Keratinocyte (primary cell): Measurements from ENCODE around the gene TEN1. TPM values are rescaled to one million over a fixed set of nuclear protein-coding genes. Genes with fewer than 3 reads are reported as not detected.

Experiments used
- DNase-seq: peaks from one replicate; pipeline ENCODE4 v3.0.0-alpha.2; 2011; ENCODE audit warnings: low read depth, missing footprints, low spot score
- FAIRE-seq: peaks from 2 replicates; lab custom pipeline; 2011; peaks lifted over from hg19 to GRCh38; lab: Jason Lieb, UNC
- H2AFZ ChIP-seq: 2 replicates; pipeline ENCODE4 v1.6.0; 2012; ENCODE audit warnings: low read length, control low read depth, inconsistent platforms; ENCODE audit not compliant: control insufficient read depth
- H3K27ac ChIP-seq: 2 replicates; pipeline ENCODE4 v1.5.1; 2011; ENCODE audit warnings: low read length; ENCODE audit not compliant: control insufficient read depth, insufficient read depth
- H3K27me3 ChIP-seq: 3 replicates; pipeline ENCODE4 v1.6.0; 2011; ENCODE audit warnings: low read length; ENCODE audit not compliant: control insufficient read depth, insufficient read depth; ENCODE audit errors: extremely low read depth
- H3K36me3 ChIP-seq, 2 experiments: 2 replicates in 1 of 2; 3 replicates in 1 of 2; pipeline ENCODE4 v1.5.1; 2011; ENCODE audit warnings: low read length in 2 of 2, mild to moderate bottlenecking in 1 of 2; ENCODE audit not compliant: control insufficient read depth in 2 of 2, insufficient read depth in 2 of 2; ENCODE audit errors: extremely low read depth in 1 of 2
- H3K4me1 ChIP-seq: 3 replicates; pipeline ENCODE4 v1.5.1; 2011; ENCODE audit warnings: low read length; ENCODE audit not compliant: control insufficient read depth, insufficient read depth; ENCODE audit errors: extremely low read depth
- H3K4me2 ChIP-seq: 3 replicates; pipeline ENCODE4 v1.6.0; 2011; ENCODE audit warnings: low read depth, low read length; ENCODE audit not compliant: control insufficient read depth, insufficient read depth; ENCODE audit errors: extremely low read depth
- H3K4me3 ChIP-seq, 3 experiments: fragments of 200-600 bp in 1 of 3; sonication (generic) in 1 of 3; 2 replicates in 2 of 3; 3 replicates in 1 of 3; pipeline ENCODE4 v1.5.1; 2011 to 2016; ENCODE audit warnings: low read length in 3 of 3, mild to moderate bottlenecking in 3 of 3, control low read depth in 2 of 3, inconsistent platforms in 1 of 3, low read depth in 1 of 3, mixed read lengths in 1 of 3, mixed run types in 1 of 3, moderate library complexity in 1 of 3; ENCODE audit not compliant: control insufficient read depth in 2 of 3, insufficient read depth in 2 of 3; ENCODE audit errors: extremely low read depth in 1 of 3
- H3K79me2 ChIP-seq: 2 replicates; pipeline ENCODE4 v1.6.0; 2012; ENCODE audit warnings: low read length; ENCODE audit not compliant: control insufficient read depth, insufficient read depth
- H3K9ac ChIP-seq: 3 replicates; pipeline ENCODE4 v1.6.0; 2011; ENCODE audit warnings: low read length; ENCODE audit not compliant: control insufficient read depth, insufficient read depth; ENCODE audit errors: extremely low read depth
- H3K9me1 ChIP-seq: 3 replicates; pipeline ENCODE4 v1.6.0; 2011; ENCODE audit warnings: low read length; ENCODE audit not compliant: control insufficient read depth, insufficient read depth; ENCODE audit errors: extremely low read depth
- H3K9me3 ChIP-seq: 2 replicates; pipeline ENCODE4 v1.5.1; 2012; ENCODE audit warnings: low read depth, low read length; ENCODE audit not compliant: control insufficient read depth
- H4K20me1 ChIP-seq: 3 replicates; pipeline ENCODE4 v1.6.0; 2011; ENCODE audit warnings: low read length; ENCODE audit not compliant: control insufficient read depth, insufficient read depth; ENCODE audit errors: extremely low read depth
- EZH2 ChIP-seq: IDR thresholded peaks from one replicate; pipeline ENCODE4 v1.6.1; 2012; ENCODE audit warnings: inconsistent platforms, mild to moderate bottlenecking, low read length, moderate library complexity
- dilution Hi-C: fragments of 300-500 bp; cut with MboI; formaldehyde crosslinking; loops from one replicate; pipeline ENCODE4 v1.7.0; 2020; ENCODE audit warnings: low sequenced_read_pairs; ENCODE audit not compliant: extremely low pct_ligation_motif_present
- polyA plus RNA-seq, 5 experiments: library from polyadenylated mRNA; depleted of rRNA in 3 of 5; stranded (reverse) in 3 of 5; stranded (forward) in 1 of 5; unstranded in 1 of 5; fragments of >200 nt; gene quantifications; 1 replicate in 1 of 5; 2 replicates in 3 of 5; 3 replicates in 1 of 5; pipeline versions ENCODE4 v1.2.1 to v1.2.3, GENCODE V29; 2011 to 2012; ENCODE audit warnings: missing spikeins in 2 of 5, low read depth in 1 of 5, low replicate concordance in 1 of 5
- TF ChIP-seq, protein P1 (sequence below), 3 experiments: IDR thresholded peaks in 1 of 3; conservative IDR thresholded peaks in 1 of 3; optimal IDR thresholded peaks in 1 of 3; 2 replicates in 2 of 3; 3 replicates in 1 of 3; pipeline versions ENCODE3 to v1.5.1; 2011; ENCODE audit warnings: low read length in 3 of 3, mild to moderate bottlenecking in 3 of 3, moderate library complexity in 2 of 3, control low read depth in 1 of 3, inconsistent platforms in 1 of 3; ENCODE audit not compliant: insufficient read depth in 2 of 3; ENCODE audit errors: extremely low read depth in 1 of 3

The TEN1 gene
- polyA plus RNA-seq, 1 donor (not counting 4 experiments of a cell fraction or from before 2014, with no cell fraction given), result 11.7 TPM

DNA sequence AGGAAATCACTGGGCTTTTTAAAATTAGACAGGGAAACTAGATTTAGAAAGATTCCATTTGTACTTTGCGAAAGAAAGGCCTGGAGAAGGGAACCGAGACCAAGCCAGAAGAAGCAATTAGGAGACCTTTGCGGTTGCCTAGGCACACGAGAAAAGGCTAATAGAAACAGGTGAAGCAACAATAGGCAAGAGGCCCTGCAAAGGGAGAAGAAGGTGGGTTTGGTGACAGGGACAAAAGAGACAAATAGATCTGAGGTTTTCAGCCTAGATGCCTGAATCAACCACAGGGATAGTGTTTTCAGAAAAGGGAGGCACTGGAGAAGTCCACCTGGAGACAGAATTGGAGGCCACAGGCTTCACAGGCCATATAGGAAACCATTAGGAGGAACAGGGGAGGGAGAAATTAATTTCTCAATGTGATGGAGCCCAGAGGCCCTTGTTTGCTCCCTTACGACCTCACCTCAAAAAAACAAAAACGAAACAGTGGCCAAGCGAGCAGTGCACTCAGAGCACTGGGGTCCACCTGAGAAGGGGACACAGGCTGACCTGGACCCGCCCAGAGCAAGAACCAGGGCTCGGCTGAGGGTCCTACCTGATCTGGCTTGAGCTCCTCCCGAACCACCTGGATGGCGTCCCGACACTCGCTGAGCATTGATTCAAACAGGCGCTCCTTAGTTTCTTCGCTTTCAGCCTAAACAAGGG, 70.9 kb downstream of the TEN1 start:
- H3K9ac ChIP-seq, result no peak overlapping the region
- peaks cover 25 to 55% of the 10 kb centered on the region in 2 experiments for H3K36me3 ChIP-seq
- H3K9me1 ChIP-seq, result peaks cover 3% of the 10 kb centered on the region
- no peaks in the 10 kb centered on the region for H3K27me3 ChIP-seq
- DNase-seq, result no peak
- no peak overlapping the region for H3K27ac ChIP-seq
- TF ChIP-seq, protein P1, sequence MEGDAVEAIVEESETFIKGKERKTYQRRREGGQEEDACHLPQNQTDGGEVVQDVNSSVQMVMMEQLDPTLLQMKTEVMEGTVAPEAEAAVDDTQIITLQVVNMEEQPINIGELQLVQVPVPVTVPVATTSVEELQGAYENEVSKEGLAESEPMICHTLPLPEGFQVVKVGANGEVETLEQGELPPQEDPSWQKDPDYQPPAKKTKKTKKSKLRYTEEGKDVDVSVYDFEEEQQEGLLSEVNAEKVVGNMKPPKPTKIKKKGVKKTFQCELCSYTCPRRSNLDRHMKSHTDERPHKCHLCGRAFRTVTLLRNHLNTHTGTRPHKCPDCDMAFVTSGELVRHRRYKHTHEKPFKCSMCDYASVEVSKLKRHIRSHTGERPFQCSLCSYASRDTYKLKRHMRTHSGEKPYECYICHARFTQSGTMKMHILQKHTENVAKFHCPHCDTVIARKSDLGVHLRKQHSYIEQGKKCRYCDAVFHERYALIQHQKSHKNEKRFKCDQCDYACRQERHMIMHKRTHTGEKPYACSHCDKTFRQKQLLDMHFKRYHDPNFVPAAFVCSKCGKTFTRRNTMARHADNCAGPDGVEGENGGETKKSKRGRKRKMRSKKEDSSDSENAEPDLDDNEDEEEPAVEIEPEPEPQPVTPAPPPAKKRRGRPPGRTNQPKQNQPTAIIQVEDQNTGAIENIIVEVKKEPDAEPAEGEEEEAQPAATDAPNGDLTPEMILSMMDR (optimal IDR thresholded peaks at IDR 0.05 in 1 of 3, IDR thresholded peaks at IDR 0.05 in 1 of 3, conservative IDR thresholded peaks at IDR 0.05 in 1 of 3; ENCODE audit: extremely low read depth in 1 of 3, insufficient read depth in 2 of 3, low read length in 3 of 3), result no peak
- TF ChIP-seq EZH2, result no peak
- H3K4me2 ChIP-seq, result no peak overlapping the region
- peaks cover 7% of the 10 kb centered on the region for H3K79me2 ChIP-seq
- H3K4me3 ChIP-seq, result no peak overlapping the region
- no peak overlapping the region for H2AFZ ChIP-seq
- no peaks in the 10 kb centered on the region for H4K20me1 ChIP-seq
- H3K9me3 ChIP-seq, result no peaks in the 10 kb centered on the region
- dilution Hi-C loops, result no loop called here
- FAIRE-seq, result no peak
- H3K4me1 ChIP-seq, result peaks cover 27% of the 10 kb centered on the region

Other genes starting within 250 kb of the TEN1 start
- gene GALK1, start 214.0 kb upstream of the TEN1 start, polyA plus RNA-seq, result 1.1 to 5.2 TPM (median 1.3 TPM) in 3 replicates
- gene UNK, start 194.4 kb upstream of the TEN1 start, polyA plus RNA-seq, result 10.4 to 13.0 TPM (median 10.9 TPM) in 3 replicates
- gene UNC13D, start 134.8 kb upstream of the TEN1 start, polyA plus RNA-seq, result 0.25 to 0.79 TPM (median 0.36 TPM) in 3 replicates
- gene WBP2, start 123.9 kb upstream of the TEN1 start, polyA plus RNA-seq, result 17.0 to 41.4 TPM (median 23.3 TPM) in 3 replicates
- 9.4 to 20.7 TPM (median 10.9 TPM) in 3 replicates for gene TRIM47, start 100.7 kb upstream of the TEN1 start, polyA plus RNA-seq
- gene TRIM65, start 82.3 kb upstream of the TEN1 start, polyA plus RNA-seq, result 7.4 to 10.6 TPM (median 7.8 TPM) in 3 replicates
- gene MRPL38, start 74.4 kb upstream of the TEN1 start, polyA plus RNA-seq, result 25.2 to 33.8 TPM (median 30.0 TPM) in 3 replicates
- 3.0 to 6.2 TPM (median 4.3 TPM) in 3 replicates for gene FBF1, start 38.2 kb upstream of the TEN1 start, polyA plus RNA-seq
- gene ACOX1, start 74 bp upstream of the TEN1 start, polyA plus RNA-seq, result 29.7 to 42.8 TPM (median 31.8 TPM) in 3 replicates
- 1.8 to 3.6 TPM (median 2.0 TPM) in 3 replicates for gene CDK3, start 21.6 kb downstream of the TEN1 start, polyA plus RNA-seq
- gene EVPL, start 48.1 kb downstream of the TEN1 start, polyA plus RNA-seq, result 6.4 to 11.9 TPM (median 7.6 TPM) in 3 replicates
- 59.0 to 87.1 TPM (median 81.3 TPM) in 3 replicates for gene SRP68, start 93.3 kb downstream of the TEN1 start, polyA plus RNA-seq
- gene GALR2, start 95.5 kb downstream of the TEN1 start, polyA plus RNA-seq, result 0.06 TPM in 1 of 3 replicates, not detected in the others
- gene ZACN, start 99.9 kb downstream of the TEN1 start, polyA plus RNA-seq, result not detected in 3 replicates
- gene EXOC7, start 124.5 kb downstream of the TEN1 start, polyA plus RNA-seq, result 60.6 to 90.9 TPM (median 61.0 TPM) in 3 replicates
- gene FOXJ1, start 162.0 kb downstream of the TEN1 start, polyA plus RNA-seq, result 0.01 to 0.03 TPM (median 0.02 TPM) in 3 replicates